ENCODE results near the gene GALNT6. TPM values are rescaled to one million over a fixed set of nuclear protein-coding genes. Genes with fewer than 3 reads are reported as not detected.

GALNT6 gene
- total RNA-seq, 4 donors from 2014 or later = 5.8 to 14.1 (median 9.3) TPM

- Histone ChIP-seq H3K27ac (no peak overlapping the region), H3K9me3 (no peaks in the 10 kb centered on the region), H3K36me3 (no peaks in the 10 kb centered on the region), H3K4me1 (no peaks in the 10 kb centered on the region), H3K4me3 (replicated peaks in 1 of 3) (no peak overlapping the region), H3K27me3 (no peaks in the 10 kb centered on the region)
- no peak for DNase-seq
- intact Hi-C loops (cut with DNase I) = no loop called here
- TF ChIP-seq POLR2A (IDR thresholded peaks at IDR 0.05) = no peak
- TF ChIP-seq, protein P1, sequence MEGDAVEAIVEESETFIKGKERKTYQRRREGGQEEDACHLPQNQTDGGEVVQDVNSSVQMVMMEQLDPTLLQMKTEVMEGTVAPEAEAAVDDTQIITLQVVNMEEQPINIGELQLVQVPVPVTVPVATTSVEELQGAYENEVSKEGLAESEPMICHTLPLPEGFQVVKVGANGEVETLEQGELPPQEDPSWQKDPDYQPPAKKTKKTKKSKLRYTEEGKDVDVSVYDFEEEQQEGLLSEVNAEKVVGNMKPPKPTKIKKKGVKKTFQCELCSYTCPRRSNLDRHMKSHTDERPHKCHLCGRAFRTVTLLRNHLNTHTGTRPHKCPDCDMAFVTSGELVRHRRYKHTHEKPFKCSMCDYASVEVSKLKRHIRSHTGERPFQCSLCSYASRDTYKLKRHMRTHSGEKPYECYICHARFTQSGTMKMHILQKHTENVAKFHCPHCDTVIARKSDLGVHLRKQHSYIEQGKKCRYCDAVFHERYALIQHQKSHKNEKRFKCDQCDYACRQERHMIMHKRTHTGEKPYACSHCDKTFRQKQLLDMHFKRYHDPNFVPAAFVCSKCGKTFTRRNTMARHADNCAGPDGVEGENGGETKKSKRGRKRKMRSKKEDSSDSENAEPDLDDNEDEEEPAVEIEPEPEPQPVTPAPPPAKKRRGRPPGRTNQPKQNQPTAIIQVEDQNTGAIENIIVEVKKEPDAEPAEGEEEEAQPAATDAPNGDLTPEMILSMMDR (IDR thresholded peaks at IDR 0.05) = no peak
- 82% methylated on average over 6 of the region's 6 CpGs for WGBS, 2 donors
These were observed 83.3 kb downstream of the GALNT6 start for GRCh38 chr12:51307655-51308593.

- DNase-seq = no peak
- Histone ChIP-seq H3K4me3 (replicated peaks in 1 of 3) (no peak overlapping the region), H3K36me3 (no peaks in the 10 kb centered on the region), H3K27me3 (no peaks in the 10 kb centered on the region), H3K9me3 (no peaks in the 10 kb centered on the region), H3K27ac (no peak overlapping the region), H3K4me1 (no peaks in the 10 kb centered on the region)
- intact Hi-C loops (cut with DNase I) = no loop called here
- 92 to 94% methylated on average over 5 of the region's 5 CpGs for whole genome bisulfite sequencing, 2 donors
- TF ChIP-seq POLR2A (IDR thresholded peaks at IDR 0.05) = no peak
- TF ChIP-seq, protein P1 (IDR thresholded peaks at IDR 0.05) = no peak
These were observed 84.7 kb downstream of the GALNT6 start for GRCh38 chr12:51306507-51306906.

Other genes starting within 250 kb of the GALNT6 start
- gene TFCP2, start 218.3 kb downstream of the GALNT6 start, total RNA-seq = 10 to 100 TPM; 14.9 to 22.6 (median 21.3) TPM
- 10 to 100 TPM; 13.8 to 16.6 (median 14.5) TPM for gene POU6F1, start 173.3 kb downstream of the GALNT6 start, total RNA-seq
- 100 to 1,000 TPM; 238 to 452 (median 323) TPM for gene DAZAP2, start 152.6 kb downstream of the GALNT6 start, total RNA-seq
- 10 to 100 TPM in 1 of 4 donors, 1 to 10 TPM in 3; 3.0 to 10.5 (median 4.8) TPM for gene SMAGP, start 121.0 kb downstream of the GALNT6 start, total RNA-seq
- 1 to 10 TPM; 1.3 to 3.0 (median 2.5) TPM for gene BIN2, start 67.2 kb downstream of the GALNT6 start, total RNA-seq
- not detected for gene CELA1, start 44.7 kb downstream of the GALNT6 start, total RNA-seq
- gene SLC4A8, start 33.4 kb upstream of the GALNT6 start, total RNA-seq = 1 to 10 TPM in 1 of 4 donors, under 1 TPM in 3; 0.33 to 1.5 (median 0.62) TPM
- gene SCN8A, start 199.8 kb upstream of the GALNT6 start, total RNA-seq = 1 to 10 TPM in 3 of 4 donors, under 1 TPM in 1; 0.89 to 3.7 (median 1.3) TPM

Measured in thyroid gland (tissue), 4 donors.